Esophagus squamous epithelium (tissue), 4 donors: Measurements from ENCODE around the gene LARGE2.

ENCODE experiments used
- POLR2A ChIP-seq, 4 donors: fragments of 450-650 bp; IDR thresholded peaks; one replicate each; pipeline ENCODE4 v1.6.1; 2017; ENCODE audit warnings: antibody characterized with exemption in 4 of 4, mild to moderate bottlenecking in 4 of 4, moderate library complexity in 3 of 4
- TF ChIP-seq, protein P1 (sequence below), 6 experiments: fragments of 450-650 bp in 4 of 6; fragments of 200-600 bp in 2 of 6; sonication (generic) in 2 of 6; IDR thresholded peaks; one replicate each; pipeline ENCODE4 v1.5.1; 2016 to 2019; ENCODE audit warnings: antibody characterized with exemption in 6 of 6, mild to moderate bottlenecking in 4 of 6, moderate library complexity in 4 of 6

DNA sequence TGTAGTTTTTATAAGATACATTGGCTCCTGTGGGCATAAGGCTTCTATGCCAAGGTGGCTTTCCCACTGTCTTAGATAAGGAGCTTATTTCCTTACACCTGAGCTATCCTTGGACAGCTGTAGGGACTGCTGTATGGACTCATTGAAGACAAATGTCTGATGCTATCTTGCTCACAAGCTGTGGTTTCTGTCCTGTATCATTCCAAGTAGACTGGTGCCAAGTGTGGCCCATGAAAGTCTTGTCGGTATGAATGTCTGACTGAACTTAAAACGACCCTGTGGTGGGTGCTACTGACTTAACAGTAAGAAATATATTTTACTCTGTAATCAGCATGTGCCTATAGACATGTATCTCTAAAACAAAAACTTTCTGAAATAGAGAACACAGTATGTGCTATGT is 45.0 kb downstream of the LARGE2 start:
- no peak for TF ChIP-seq POLR2A (IDR thresholded peaks at IDR 0.05)
- TF ChIP-seq, protein P1, sequence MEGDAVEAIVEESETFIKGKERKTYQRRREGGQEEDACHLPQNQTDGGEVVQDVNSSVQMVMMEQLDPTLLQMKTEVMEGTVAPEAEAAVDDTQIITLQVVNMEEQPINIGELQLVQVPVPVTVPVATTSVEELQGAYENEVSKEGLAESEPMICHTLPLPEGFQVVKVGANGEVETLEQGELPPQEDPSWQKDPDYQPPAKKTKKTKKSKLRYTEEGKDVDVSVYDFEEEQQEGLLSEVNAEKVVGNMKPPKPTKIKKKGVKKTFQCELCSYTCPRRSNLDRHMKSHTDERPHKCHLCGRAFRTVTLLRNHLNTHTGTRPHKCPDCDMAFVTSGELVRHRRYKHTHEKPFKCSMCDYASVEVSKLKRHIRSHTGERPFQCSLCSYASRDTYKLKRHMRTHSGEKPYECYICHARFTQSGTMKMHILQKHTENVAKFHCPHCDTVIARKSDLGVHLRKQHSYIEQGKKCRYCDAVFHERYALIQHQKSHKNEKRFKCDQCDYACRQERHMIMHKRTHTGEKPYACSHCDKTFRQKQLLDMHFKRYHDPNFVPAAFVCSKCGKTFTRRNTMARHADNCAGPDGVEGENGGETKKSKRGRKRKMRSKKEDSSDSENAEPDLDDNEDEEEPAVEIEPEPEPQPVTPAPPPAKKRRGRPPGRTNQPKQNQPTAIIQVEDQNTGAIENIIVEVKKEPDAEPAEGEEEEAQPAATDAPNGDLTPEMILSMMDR (IDR thresholded peaks at IDR 0.05): no peak
